NT2/D1 (cell line): ENCODE data around the gene SAG.
"Not testable (repeated sequence)": the region's sequence is repeated elsewhere in the genome, so short reads cannot be mapped to it uniquely, and the experiment has no call there.

Source experiments
- DNase-seq: peaks from one replicate; pipeline ENCODE4 v3.0.0-alpha.2; 2011; ENCODE audit warnings: low read depth, low spot score
- H3K27me3 ChIP-seq: 2 replicates; pipeline ENCODE4 v1.6.0; 2011; ENCODE audit warnings: mild to moderate bottlenecking; ENCODE audit not compliant: insufficient read length, insufficient read depth
- H3K36me3 ChIP-seq: 2 replicates; pipeline ENCODE4 v1.6.1; 2011; ENCODE audit warnings: mild to moderate bottlenecking, low read length, mixed read lengths; ENCODE audit not compliant: insufficient read depth, insufficient read length
- H3K4me1 ChIP-seq: 2 replicates; pipeline ENCODE4 v1.5.1; 2011; ENCODE audit not compliant: insufficient read depth, insufficient read length
- H3K4me3 ChIP-seq: 2 replicates; pipeline ENCODE4 v1.5.1; 2011; ENCODE audit warnings: low read depth; ENCODE audit not compliant: insufficient read length
- H3K9ac ChIP-seq: 2 replicates; pipeline ENCODE4 v1.6.0; 2011; ENCODE audit warnings: low read depth; ENCODE audit not compliant: insufficient read length
- H3K9me3 ChIP-seq: 2 replicates; pipeline ENCODE4 v1.5.1; 2011; ENCODE audit warnings: mild to moderate bottlenecking, low read length; ENCODE audit not compliant: insufficient read depth
- SUZ12 ChIP-seq: IDR thresholded peaks from 2 replicates; pipeline ENCODE4 v1.6.1; 2011; ENCODE audit not compliant: insufficient read length, insufficient read depth; ENCODE audit errors: extremely low read depth
- YY1 ChIP-seq: IDR thresholded peaks from 2 replicates; pipeline ENCODE4 v1.6.1; 2011; ENCODE audit not compliant: insufficient read length, insufficient read depth
- ZNF274 ChIP-seq: IDR thresholded peaks from 2 replicates; pipeline ENCODE4 v1.6.1; 2011; ENCODE audit warnings: mild to moderate bottlenecking, low read depth, low read length

Gene SAG

DNA sequence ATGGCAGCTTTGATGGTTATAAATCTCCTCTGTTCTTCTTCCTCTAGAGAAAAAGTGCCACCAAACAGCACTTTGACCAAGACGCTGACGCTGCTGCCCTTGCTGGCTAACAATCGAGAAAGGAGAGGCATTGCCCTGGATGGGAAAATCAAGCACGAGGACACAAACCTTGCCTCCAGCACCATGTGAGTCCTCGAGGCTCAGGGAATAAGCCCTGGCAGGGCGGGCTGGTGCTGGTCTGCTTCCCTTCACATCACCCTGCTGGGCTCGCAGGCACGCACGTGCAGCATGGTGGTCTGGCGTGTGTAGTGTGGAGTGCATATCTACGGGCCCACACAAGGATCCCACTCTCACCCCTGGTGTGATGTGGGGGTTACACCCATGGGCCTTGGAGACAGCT lies 27.3 kb downstream of the SAG start:
- Histone ChIP-seq H3K9me3 (no peaks in the 10 kb centered on the region), H3K4me1 (peaks cover 2% of the 10 kb centered on the region), H3K27me3 (peaks cover 92% of the 10 kb centered on the region), H3K36me3 (no peaks in the 10 kb centered on the region), H3K4me3 (no peak overlapping the region), H3K9ac (no peak overlapping the region)
- TF ChIP-seq YY1: no peak
- TF ChIP-seq SUZ12: no peak
- TF ChIP-seq ZNF274: no peak
- no peak for DNase-seq

GRCh38 chr2:233336091-233336490 lies 28.5 kb downstream of the SAG start:
- not testable (repeated sequence) for H3K9me3 ChIP-seq, H3K4me1 ChIP-seq, H3K4me3 ChIP-seq, DNase-seq, H3K36me3 ChIP-seq, H3K9ac ChIP-seq
- peaks cover 80% of the 10 kb centered on the region for H3K27me3 ChIP-seq

- peaks cover 75% of the 10 kb centered on the region for H3K27me3 ChIP-seq
- no peak overlapping the region for H3K9ac ChIP-seq
- peaks cover 2% of the 10 kb centered on the region for H3K4me1 ChIP-seq
- DNase-seq: no peak
- TF ChIP-seq YY1 (no peak), SUZ12 (no peak), ZNF274 (no peak)
- H3K9me3 ChIP-seq: peaks cover 6% of the 10 kb centered on the region; the same call in 1 of the 2 replicates
- no peaks in the 10 kb centered on the region for H3K36me3 ChIP-seq
- no peak overlapping the region for H3K4me3 ChIP-seq
These were observed 28.9 kb downstream of the SAG start for GRCh38 chr2:233336541-233336940.

- Histone ChIP-seq H3K9ac (no peak overlapping the region), H3K36me3 (no peaks in the 10 kb centered on the region), H3K4me1 (peaks cover 2% of the 10 kb centered on the region), H3K4me3 (no peak overlapping the region), H3K27me3 (peaks cover 61% of the 10 kb centered on the region), H3K9me3 (peaks cover 7% of the 10 kb centered on the region; the same call in 1 of the 2 replicates)
- TF ChIP-seq SUZ12 (no peak), YY1 (no peak), ZNF274 (no peak)
- no peak for DNase-seq
These were observed 30.4 kb downstream of the SAG start for GRCh38 chr2:233338046-233338445.

- DNase-seq: no peak
- Histone ChIP-seq H3K27me3 (peaks cover 53% of the 10 kb centered on the region), H3K36me3 (no peaks in the 10 kb centered on the region), H3K9ac (no peak overlapping the region), H3K9me3 (peaks cover 7% of the 10 kb centered on the region; the same call in 1 of the 2 replicates), H3K4me3 (no peak overlapping the region), H3K4me1 (peaks cover 2% of the 10 kb centered on the region)
- no peak for TF ChIP-seq SUZ12
- no peak for TF ChIP-seq YY1
- no peak for TF ChIP-seq ZNF274
These were observed 31.3 kb downstream of the SAG start for GRCh38 chr2:233338812-233339368.

- H3K4me3 ChIP-seq: no peak overlapping the region
- TF ChIP-seq SUZ12: no peak
- TF ChIP-seq ZNF274: no peak
- no peak for TF ChIP-seq YY1
- H3K36me3 ChIP-seq: no peaks in the 10 kb centered on the region
- DNase-seq: no peak
- peaks cover 7% of the 10 kb centered on the region; the same call in 1 of the 2 replicates for H3K9me3 ChIP-seq
- H3K4me1 ChIP-seq: peaks cover 2% of the 10 kb centered on the region
- H3K9ac ChIP-seq: no peak overlapping the region
- peaks cover 48% of the 10 kb centered on the region for H3K27me3 ChIP-seq
These were observed 31.8 kb downstream of the SAG start for GRCh38 chr2:233339427-233339826.

GRCh38 chr2:233341296-233341695 lies 33.7 kb downstream of the SAG start:
- H3K9ac ChIP-seq: no peak overlapping the region
- peaks cover 7% of the 10 kb centered on the region; the same call in 1 of the 2 replicates for H3K9me3 ChIP-seq
- H3K4me3 ChIP-seq: no peak overlapping the region
- H3K36me3 ChIP-seq: no peaks in the 10 kb centered on the region
- peaks cover 38% of the 10 kb centered on the region for H3K27me3 ChIP-seq
- H3K4me1 ChIP-seq: peaks cover 2% of the 10 kb centered on the region
- no peak for DNase-seq
- TF ChIP-seq YY1 (no peak), ZNF274 (no peak), SUZ12 (no peak)
